HG02678 (cell line): Measurements from ENCODE around the gene ELOVL2.

Experiments used
- ATAC-seq: cut with Tn5 transposase; IDR thresholded peaks from one replicate; pipeline ENCODE4 v1.9.1; 2021; ENCODE audit warnings: mild to moderate bottlenecking, moderate library complexity; ENCODE audit not compliant: unreplicated experiment

ELOVL2 gene

DNA sequence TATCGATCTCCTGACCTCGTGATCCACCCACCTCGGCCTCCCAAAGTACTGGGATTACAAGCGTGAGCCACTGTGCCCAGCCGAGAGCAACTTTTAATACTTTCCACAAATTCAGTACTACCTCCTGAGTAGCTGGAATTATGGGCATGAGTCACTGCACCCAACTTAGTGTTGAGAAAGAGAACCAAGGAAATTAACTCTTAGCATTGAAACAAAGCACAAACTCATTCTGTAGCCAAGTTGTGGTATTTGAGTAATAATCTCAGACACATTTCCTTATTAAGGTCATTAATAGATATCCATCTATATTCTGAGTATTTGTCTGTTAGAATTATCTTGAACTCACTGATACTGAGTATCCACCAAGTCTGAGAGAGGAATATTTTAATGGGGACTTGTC is 14.3 kb upstream of the ELOVL2 start:
- no peak for ATAC-seq

DNA sequence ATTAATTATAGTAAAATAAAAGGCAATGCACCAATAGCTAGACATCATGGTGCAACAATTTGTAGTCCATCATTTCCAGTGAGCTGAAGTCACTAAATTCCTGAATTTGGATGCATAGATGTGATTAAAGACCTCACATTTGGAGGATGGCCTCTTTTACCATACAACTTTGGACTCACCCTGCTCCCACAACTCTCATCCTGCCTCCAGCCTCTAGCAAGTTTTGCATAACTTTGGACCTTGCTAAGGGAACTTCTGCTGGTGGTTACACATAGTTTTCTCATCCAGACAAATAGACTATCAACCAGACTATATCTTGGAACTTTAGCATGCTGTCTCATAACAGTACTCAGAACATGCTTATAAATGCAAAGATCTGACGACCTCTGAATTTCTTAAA is 12.8 kb upstream of the ELOVL2 start:
- ATAC-seq: no peak

DNA sequence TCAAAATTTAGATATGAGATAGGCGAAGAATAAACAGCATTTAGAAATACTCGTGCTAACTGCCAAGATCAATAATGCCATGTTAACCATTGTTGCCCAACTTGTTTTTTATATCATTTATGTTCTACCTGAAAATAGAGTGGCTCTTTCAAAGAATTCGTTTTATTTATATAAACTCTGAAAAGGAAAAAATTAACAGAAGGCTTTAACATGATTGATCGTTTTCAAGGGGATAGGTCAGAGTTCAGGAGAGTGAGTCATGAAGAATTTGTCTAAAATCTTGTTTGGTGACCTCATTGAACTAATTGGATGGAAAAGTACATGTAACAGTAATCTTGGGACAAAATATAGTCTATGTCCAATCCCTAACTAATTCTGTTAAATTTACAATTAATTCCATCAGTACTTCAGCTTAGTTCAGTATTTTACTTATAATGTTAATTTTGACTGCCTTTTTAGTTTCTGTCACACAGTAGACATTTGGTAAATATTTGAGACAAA is 11.1 kb upstream of the ELOVL2 start:
- ATAC-seq: no peak

DNA sequence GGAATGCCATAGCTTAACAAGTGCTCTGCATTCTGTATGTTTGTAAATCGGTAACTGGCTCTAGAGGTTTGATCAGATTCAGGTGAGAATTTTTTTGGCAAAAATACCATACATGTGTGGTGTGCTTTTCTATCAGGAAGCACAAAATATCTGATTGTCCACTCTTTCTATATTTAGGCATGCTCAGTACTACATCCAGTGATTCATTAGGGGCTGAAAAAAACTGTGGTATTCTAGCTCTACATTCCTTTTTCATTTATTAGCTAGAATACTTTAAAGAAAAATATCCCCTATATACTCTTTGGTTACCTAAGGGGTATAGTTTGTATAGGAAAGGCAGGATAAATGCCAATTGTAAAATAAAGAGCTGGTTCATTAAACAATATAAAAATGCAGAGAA is 10.6 kb upstream of the ELOVL2 start:
- no peak for ATAC-seq

DNA sequence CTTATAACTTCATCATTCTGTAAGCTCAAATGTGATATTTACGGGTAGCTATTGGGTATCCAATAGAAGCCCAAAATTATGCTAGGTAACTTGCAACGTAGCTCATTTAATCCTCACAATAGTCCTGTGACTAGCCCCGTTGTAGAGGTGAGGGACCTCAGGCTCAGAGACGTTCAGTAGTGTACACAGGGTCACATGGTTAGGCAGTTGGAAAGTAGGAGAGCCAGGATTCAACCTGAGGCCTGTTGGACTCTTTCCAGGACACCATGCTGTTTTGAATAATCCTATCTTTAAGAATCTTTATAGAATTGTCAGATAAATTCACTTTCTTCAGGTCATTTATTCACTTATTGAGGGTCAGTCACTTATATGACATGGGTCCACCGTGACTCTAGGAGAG is 9.2 kb upstream of the ELOVL2 start:
- no peak for ATAC-seq

DNA sequence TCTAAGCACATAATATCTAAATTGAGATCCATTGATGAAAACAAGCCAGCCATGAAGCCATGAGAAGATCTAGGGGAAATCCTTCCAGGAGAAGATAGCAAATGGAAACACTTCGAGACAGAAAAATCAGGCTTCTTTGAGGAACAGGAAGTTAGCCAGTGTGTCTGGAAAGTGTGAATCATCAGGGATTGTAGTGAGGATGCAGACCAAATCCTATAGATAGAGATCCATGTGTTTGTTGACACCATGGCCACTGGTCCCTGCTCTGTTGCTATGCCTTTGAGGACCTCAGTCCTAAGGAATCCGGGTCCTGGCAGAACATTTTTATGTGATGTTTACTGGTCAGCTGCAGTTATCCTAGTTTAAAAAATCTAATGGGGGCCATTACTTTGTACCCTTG is 6.6 kb upstream of the ELOVL2 start:
- ATAC-seq: no peak

DNA sequence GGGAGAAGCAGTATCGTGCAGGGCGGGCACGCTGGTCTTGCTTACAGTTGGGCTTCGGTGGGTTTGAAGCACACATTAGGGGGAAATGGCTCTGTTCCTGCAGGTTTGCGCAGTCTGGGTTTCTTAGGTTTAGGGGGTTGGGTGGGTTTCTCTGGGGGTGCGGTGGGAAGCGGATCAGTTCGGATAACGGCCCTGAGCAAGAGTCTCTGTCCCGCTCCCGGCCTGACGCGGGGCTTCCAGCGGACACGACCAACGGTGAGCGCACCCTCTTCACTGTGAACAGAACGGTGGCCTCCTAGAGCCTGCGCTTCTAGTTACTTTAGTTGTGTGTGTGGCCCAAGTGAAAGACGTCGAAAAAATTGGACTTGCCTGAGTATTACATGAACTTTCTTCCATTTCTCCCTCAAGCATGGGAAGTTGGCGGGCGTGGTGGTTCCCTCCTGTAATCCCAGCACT is 635 bp upstream of the ELOVL2 start:
- no peak for ATAC-seq

DNA sequence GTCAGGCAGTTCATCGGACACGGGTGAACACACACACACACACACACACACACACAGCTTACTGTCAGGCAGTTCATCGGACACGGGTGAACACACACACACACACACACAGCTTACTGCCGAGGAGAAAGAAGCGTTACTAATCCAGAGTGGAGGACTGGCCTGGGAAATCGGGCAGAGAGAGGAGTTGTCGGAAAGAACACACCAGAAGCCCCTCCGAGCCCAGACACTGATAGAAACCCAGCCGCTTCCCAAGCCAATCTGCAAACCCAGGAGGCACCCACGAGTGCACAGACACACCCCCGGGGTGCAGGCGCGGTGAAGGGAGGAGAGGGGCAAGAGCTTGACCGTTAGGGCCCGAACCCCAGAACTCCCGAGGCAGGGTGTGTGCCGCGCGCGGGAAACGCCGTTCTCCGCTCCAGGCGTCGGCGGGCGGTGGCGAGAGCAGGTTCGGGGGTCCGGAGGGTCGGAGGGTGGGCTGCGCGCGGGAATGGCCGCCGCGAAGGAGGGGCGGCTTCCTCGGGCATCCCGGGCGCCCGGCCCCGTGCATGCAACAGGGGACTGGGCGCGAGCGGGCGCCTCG is 636 bp downstream of the ELOVL2 start:
- ATAC-seq: peak; percentile 12

DNA sequence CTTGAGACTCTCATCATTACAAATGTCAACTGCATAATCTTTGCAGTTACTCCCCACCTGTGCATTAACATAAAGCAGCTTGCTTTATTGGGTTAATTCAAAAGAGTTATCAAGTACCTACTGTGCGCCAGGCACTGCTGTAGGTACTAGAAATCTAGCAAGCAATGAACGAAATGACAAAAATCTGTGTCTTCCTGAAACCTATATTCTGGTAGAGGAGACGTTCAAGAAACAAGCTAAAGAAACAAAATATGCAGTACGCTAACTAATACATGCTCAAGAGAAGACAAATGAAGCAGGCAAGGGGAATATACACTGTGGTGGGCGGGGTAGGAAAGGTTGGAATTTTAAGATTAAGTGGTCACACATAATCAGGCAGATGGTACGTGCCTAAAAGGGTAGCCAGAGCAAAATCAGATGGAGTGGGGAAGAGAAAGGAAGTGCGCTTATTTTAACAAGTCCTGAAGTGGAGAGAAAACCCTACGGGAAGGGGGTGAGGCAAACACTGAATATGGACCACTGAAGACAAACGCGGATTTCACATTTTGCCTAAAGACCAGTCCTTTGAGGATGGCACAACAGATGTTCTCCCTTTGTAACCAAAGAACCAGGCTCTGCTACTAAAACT is 1.2 kb downstream of the ELOVL2 start:
- ATAC-seq: no peak

DNA sequence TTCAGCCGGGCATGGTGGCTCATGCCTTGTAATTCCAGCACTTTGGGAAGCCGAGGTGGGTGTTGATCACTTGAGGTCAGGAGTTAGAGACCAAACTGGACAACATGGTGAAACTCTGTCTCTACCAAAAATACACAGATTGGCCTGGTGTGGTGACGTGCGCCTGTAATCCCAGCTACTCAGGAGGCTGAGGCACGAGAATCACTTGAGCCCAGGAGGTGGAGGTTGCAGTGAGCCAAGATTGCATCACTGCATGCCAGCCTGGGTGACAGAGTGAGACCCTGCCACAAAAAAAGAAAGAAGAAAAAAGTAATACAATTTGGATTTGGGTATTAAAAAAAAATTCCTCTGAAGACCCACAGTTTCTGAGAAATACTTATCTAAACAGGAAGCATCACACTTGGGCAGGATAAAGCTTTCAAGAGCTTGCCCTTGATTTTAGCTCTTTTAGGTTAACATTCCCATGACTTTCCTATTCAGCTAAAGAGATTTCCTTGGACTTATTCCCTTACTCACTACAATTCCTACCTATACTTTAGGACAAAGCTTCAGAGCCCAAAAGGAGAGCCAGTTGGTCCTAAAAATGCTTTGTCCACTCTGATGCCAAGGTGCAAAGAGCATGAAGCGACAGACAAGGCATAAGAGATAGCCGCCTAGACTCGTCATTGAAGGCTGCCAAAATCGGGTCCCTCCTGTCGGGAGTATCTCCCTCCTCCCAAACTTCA is 1.9 kb downstream of the ELOVL2 start:
- ATAC-seq: no peak

DNA sequence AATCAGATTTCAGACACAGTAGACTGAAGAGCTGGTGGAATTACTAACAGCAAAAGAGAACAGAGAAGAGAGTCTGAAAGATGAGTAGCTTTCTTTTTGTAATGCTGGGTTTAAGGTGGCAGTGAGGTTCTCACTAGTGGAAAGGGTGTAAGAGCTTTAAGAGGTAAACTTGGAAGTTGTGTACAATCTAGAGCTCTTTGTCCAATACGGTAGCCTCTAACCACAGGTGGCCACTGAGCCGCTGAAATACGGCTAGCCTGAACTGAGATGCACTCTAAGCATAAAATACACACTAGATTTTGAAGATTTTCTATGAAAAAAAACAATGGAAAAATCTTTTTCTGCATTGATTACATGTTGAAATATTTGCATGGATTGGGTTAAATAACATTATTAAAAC is 4.0 kb downstream of the ELOVL2 start:
- ATAC-seq: no peak

DNA sequence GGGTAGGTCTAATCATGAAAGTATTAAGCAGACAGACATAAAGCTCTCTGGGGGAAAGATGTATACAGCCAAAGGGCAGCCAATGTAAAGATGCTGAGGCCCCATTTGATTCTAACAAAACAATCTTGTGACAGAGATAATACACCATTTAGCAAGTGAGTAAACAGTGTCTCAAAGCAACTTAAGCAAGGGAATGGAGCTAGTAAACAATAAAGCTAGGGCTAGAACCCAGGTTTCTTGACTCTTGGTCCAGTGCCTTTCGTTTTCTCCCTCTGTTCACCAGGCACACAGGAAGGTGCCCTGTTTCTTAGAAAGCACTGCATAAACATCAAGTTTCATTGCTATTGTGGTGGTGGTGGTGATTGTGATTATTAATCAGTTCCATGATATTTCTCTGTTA is 5.1 kb downstream of the ELOVL2 start:
- ATAC-seq: no peak

DNA sequence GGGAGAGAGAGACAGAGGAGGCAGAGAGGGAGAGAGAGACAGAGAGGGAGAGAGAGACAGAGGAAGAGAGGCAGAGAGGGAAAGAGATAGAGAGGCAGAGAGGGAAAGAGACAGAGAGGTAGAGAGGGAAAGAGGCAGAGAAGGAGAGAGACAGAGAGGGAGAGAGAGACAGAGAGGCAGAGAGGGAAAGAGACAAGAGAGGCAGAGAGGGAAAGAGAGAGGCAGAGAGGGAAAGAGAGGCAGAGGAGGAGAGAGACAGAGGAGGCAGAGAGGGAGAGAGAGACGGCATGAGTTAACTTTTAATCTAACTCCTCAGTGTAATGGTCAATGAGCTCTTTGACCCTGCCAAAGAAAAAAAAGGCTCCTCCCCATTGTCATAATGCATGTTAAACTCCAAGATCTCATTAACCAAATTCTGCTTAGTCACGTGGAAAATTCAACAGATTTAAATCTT is 7.1 kb downstream of the ELOVL2 start:
- ATAC-seq: no peak

DNA sequence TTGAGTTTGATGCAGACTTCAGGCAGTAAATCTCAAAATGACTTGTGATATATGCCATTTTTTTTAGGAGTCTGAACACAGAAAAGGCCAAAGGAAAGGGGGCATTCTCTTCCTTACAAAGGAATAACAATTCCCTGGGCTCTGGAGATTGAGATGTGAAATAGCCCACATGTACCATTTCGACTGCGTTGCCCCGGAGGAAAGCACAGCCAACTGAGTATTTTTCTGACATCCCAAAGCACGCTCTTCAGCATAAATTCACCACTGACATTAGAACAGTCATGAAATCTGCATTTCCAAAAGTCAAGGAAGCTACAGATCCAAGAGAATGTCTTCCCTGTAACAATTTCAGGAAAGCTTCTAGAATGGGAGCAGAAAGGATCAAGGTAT is 7.8 kb downstream of the ELOVL2 start:
- no peak for ATAC-seq

DNA sequence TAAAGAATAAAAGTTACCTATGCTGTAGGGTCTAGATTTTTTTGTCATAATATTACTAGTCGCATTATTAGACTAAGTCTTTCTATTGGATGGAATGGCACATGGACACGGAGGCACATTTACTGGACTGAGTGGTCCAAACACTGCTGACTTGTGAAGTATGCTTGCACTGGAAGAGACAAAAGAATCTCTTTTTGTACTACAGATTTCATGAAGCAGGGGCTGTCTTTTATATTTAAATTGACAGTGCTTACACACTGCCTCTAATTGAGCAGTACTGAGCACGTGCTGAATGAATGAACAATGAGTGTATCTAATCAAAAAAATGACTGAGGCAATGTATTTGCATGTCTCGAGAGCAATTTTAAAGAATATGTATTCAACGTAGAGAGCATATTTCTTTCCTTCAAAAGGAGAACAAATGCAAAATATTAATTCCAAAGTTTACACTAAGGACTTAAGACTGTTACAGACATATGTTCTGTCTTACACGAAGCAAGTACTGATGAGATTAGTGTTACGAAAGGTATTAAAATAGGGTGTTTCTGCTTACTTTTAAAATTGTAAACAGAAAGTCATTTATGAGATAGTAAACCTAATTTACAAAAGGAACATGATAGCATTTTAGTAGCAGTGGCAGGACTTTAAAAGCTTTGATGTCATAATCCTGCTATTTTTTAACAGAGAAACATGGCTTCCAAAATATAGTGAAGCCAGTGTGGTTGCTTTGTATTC is 8.3 kb downstream of the ELOVL2 start:
- ATAC-seq: no peak

DNA sequence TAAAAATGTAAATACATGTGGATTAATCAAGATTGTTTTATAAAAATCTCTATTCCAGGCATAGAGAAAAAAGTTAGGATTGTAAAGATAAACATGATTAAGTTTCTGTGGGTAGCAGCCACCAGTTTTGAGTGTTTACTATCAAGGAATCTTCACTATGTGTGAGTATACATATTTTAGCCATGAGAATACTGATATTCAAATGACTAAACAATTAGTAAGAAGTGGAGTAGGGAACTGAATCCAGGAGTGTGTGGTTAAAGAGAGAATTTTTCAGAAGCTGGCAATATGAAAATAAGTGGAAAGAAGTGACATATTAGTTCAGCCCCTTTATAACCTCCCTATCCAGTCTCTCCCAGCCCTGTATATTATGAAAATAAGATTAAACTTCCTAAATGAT is 10.3 kb downstream of the ELOVL2 start:
- ATAC-seq: no peak

DNA sequence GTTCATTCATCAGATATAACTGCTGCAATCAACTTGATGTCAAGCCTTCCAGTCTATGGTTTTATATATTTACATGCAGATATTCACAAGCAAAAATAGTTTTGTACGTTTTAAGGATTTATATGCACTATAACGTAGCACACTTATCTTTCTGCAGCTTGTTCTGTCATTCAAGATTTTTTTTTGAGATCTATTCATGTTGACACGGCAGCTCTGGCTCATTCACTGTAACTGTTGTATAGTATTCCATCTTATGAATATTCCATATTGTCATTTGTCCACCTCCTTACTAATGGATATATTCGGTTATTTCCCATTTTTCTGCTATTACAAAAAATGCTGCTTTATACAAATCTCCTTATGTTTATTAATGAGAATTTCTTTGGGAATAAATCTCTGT is 13.2 kb downstream of the ELOVL2 start:
- ATAC-seq: no peak

DNA sequence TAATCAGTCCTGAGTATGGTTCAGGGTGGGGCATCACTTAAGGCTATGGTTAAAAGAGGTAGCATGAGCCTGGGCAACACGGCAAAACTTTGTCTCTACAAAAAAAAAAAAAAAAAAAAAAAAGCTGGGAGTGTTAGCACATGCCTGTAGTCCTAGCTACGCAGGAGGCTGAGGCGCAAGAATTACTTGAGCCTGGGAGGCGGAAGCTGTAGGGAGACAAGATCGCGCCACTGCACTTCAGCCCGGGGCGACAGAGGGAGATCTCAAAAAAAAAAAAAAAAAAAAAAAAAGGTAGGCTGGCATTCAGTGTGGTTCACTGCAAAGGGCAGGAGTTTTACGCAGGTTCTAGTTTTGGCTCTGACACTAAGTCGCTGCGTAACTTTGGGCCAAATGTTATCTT is 15.1 kb downstream of the ELOVL2 start:
- no peak for ATAC-seq

DNA sequence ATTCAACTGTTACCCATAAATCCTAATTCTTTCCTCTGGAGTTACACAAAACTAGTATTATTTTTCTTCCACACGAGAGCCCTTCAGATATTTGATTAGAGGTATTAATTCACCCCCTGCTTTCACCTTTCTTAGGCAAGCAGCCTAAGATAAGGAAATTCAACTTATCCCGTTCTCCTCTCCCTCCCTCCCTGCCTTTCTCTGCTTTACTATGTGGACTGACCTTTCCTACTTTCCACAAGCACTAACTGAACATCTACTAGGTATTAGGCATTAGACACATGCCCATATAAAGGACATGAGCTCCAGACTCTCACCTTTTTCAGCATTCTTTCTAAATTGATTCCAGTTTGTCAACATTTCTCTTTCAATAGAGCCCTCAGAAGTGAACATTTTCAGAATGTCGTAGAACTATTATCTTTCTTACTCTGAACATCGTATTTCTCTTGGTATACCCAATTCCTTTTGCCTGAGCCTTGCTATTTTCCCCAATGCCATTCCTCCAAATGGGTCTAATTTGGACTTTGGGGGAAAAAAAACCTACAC is 16.5 kb downstream of the ELOVL2 start:
- no peak for ATAC-seq

DNA sequence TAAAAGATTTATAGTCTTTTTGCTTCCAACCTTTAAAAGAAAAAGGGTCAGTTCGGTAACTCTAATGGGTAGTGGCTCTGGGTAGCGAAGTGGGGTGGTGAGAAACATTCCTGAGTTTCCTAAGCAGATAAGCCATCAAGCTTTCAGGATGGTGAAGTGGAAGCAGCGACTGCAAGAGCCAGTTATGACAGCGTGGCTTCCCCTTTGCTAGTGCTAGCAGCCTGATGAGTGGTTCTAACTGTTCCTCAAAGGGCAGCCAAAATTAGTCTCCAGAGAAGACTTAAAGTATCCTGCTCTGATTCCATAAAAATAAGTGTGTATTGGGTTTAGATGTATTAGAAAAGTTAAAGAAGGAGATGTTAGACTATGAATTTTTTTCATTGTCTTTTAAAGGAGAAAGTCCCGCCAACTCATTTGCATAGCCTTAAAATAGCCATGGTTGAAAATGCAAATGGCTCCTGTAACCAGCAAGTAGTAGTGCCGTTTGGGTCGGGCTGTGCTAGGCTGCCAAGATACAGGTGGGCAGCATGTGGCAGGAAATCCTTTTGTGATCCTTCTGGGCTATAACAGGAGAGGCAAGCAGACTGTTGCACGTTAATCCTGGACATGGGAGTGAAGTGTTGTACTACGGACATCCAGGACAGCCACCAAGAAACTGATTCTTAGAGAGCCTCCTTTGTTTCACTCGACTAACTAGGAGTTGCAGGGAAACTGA is 18.0 kb downstream of the ELOVL2 start:
- ATAC-seq: peak; percentile 95

DNA sequence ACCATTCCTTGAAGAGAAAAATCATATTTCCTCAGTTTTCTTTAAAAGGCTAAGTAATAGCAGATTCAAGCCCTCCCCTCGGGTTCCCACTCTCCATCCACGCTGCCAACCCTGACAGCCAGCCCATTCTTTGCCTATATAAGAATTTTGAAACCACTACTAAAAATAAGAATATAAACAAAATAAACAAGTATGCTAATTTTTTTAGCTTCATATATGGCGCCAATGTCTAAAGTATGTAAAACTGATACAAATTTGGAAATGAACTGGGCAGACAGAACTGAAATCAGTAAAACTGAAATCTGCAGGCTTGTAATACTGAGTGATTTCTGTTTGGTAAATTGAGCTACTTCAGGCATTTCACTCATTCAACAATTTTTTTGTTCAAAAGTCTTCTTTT is 19.0 kb downstream of the ELOVL2 start:
- ATAC-seq: no peak
